Neural cell (in vitro differentiated cells): ENCODE data around the gene ATP8B4. TPM values are rescaled to one million over a fixed set of nuclear protein-coding genes. Genes with fewer than 3 reads are reported as not detected.

ENCODE experiments used
- H2AFZ ChIP-seq: fragments of 200-600, 300-800 bp; sonication (generic), shearing (Covaris generic); 2 replicates; pipeline ENCODE4 v1.6.0; 2014; ENCODE audit warnings: low read depth, mild to moderate bottlenecking, antibody characterized with exemption, low read length, moderate library complexity
- H3F3A ChIP-seq: fragments of 200-600 bp; shearing (Covaris generic); 2 replicates; pipeline ENCODE4 v1.6.1; 2016; ENCODE audit warnings: mild to moderate bottlenecking, moderate library complexity, mixed read lengths, antibody characterized with exemption, low read length; ENCODE audit not compliant: insufficient read depth, poor library complexity, severe bottlenecking
- H3K27ac ChIP-seq: fragments of 200-600, 300-800 bp; sonication (generic), shearing (Covaris generic); 2 replicates; pipeline ENCODE4 v1.5.1; 2014; ENCODE audit warnings: mild to moderate bottlenecking, low read length, moderate library complexity
- H3K27me3 ChIP-seq: fragments of 300-800, 200-600 bp; sonication (generic), shearing (Covaris generic); 2 replicates; pipeline ENCODE4 v1.6.0; 2014; ENCODE audit warnings: mild to moderate bottlenecking, low read depth, low read length, moderate library complexity; ENCODE audit not compliant: insufficient read depth
- H3K36me3 ChIP-seq: fragments of 300-800, 200-600 bp; sonication (generic), shearing (Covaris generic); 2 replicates; pipeline ENCODE4 v1.5.1; 2014; ENCODE audit warnings: mild to moderate bottlenecking, antibody characterized with exemption, low read length, moderate library complexity; ENCODE audit not compliant: insufficient read depth
- H3K4me2 ChIP-seq: fragments of 300-800, 200-600 bp; sonication (generic), shearing (Covaris generic); 2 replicates; pipeline ENCODE4 v1.6.0; 2014; ENCODE audit warnings: mild to moderate bottlenecking, low read length
- H3K4me3 ChIP-seq: fragments of 300-800, 200-600 bp; sonication (generic), shearing (Covaris generic); 2 replicates; pipeline ENCODE4 v1.5.1; 2014; ENCODE audit warnings: mild to moderate bottlenecking, low read length, moderate library complexity
- H3K79me2 ChIP-seq: fragments of 200-600 bp; shearing (Covaris generic); replicated peaks from 2 replicates; pipeline ENCODE4 v1.6.0; 2014; ENCODE audit warnings: mild to moderate bottlenecking, low read length, moderate library complexity; ENCODE audit not compliant: insufficient read depth
- H3K9ac ChIP-seq: fragments of 300-800, 200-600 bp; sonication (generic), shearing (Covaris generic); 2 replicates; pipeline ENCODE4 v1.6.1; 2016; ENCODE audit warnings: mild to moderate bottlenecking, low read length, mixed read lengths
- H3K9me2 ChIP-seq: fragments of 200-600 bp; shearing (Covaris generic); 2 replicates; pipeline ENCODE4 v1.6.1; 2016; ENCODE audit warnings: mild to moderate bottlenecking, low read length, mixed read lengths; ENCODE audit not compliant: insufficient read depth
- H3K9me3 ChIP-seq: fragments of 200-600, 300-800 bp; sonication (generic), shearing (Covaris generic); 2 replicates; pipeline ENCODE4 v1.6.1; 2016; ENCODE audit warnings: mild to moderate bottlenecking, mixed run types, low read length, moderate library complexity, mixed read lengths
- H4K20me1 ChIP-seq: fragments of 200-600 bp; shearing (Covaris generic); 2 replicates; pipeline ENCODE4 v1.6.1; 2016; ENCODE audit warnings: mild to moderate bottlenecking, mixed run types; ENCODE audit not compliant: insufficient read depth
- EP300 ChIP-seq: fragments of 450-650 bp; conservative IDR thresholded peaks from 2 replicates; pipeline ENCODE4 v1.6.1; 2014; ENCODE audit warnings: antibody characterized with exemption, mild to moderate bottlenecking, moderate library complexity; ENCODE audit not compliant: poor library complexity, severe bottlenecking
- EZH2 ChIP-seq: fragments of 200-600, 300-800 bp; shearing (Covaris generic), sonication (generic); IDR thresholded peaks from 2 replicates; pipeline ENCODE4 v1.6.1; 2014; ENCODE audit warnings: antibody characterized with exemption, low read length, borderline replicate concordance, mild to moderate bottlenecking; ENCODE audit not compliant: insufficient read depth, poor library complexity, severe bottlenecking
- MXI1 ChIP-seq: fragments of 450-650 bp; conservative IDR thresholded peaks from 2 replicates; pipeline ENCODE4 v1.6.1; 2014; ENCODE audit warnings: antibody characterized with exemption, mild to moderate bottlenecking; ENCODE audit not compliant: poor library complexity, severe bottlenecking
- POLR2AphosphoS5 ChIP-seq: IDR thresholded peaks from 2 replicates; pipeline ENCODE4 v1.6.1; 2012
- RAD21 ChIP-seq: fragments of 450-650 bp; conservative IDR thresholded peaks from 2 replicates; pipeline ENCODE4 v1.6.1; 2014; ENCODE audit warnings: antibody characterized with exemption, mild to moderate bottlenecking, moderate library complexity
- REST ChIP-seq: IDR thresholded peaks from 2 replicates; pipeline ENCODE4 v1.6.1; 2012; ENCODE audit warnings: borderline replicate concordance
- SMC3 ChIP-seq: fragments of 450-650 bp; conservative IDR thresholded peaks from 2 replicates; pipeline ENCODE4 v1.6.1; 2014; ENCODE audit warnings: antibody characterized with exemption, mild to moderate bottlenecking, moderate library complexity; ENCODE audit not compliant: poor library complexity
- TAF1 ChIP-seq: IDR thresholded peaks from 2 replicates; pipeline ENCODE4 v1.6.1; 2012; ENCODE audit warnings: low read depth
- polyA plus RNA-seq: library from polyadenylated mRNA; depleted of rRNA; stranded (reverse); fragments of >200 nt; gene quantifications from 2 replicates; pipeline ENCODE4 v1.2.3, GENCODE V29; 2014
- TF ChIP-seq, protein P1 (sequence below): fragments of 450-650 bp; IDR thresholded peaks from 2 replicates; pipeline ENCODE4 v1.5.1; 2014; ENCODE audit warnings: antibody characterized with exemption, mild to moderate bottlenecking, moderate library complexity; ENCODE audit not compliant: poor library complexity, severe bottlenecking

The ATP8B4 gene
- polyA plus RNA-seq, 1 donor from 2014 or later, result 2.9 TPM

- no peak overlapping the region for H2AFZ ChIP-seq
- no peaks in the 10 kb centered on the region for H3K79me2 ChIP-seq
- H3K4me3 ChIP-seq, result no peak overlapping the region
- no peaks in the 10 kb centered on the region for H3K36me3 ChIP-seq
- no peak overlapping the region for H3K27ac ChIP-seq
- no peaks in the 10 kb centered on the region for H3K9me3 ChIP-seq
- no peak overlapping the region for H3K9ac ChIP-seq
- H4K20me1 ChIP-seq, result no peaks in the 10 kb centered on the region
- no peaks in the 10 kb centered on the region for H3K9me2 ChIP-seq
- H3K27me3 ChIP-seq, result no peaks in the 10 kb centered on the region
- no peaks in the 10 kb centered on the region for H3F3A ChIP-seq
- H3K4me2 ChIP-seq, result no peak overlapping the region
- no peak for TF ChIP-seq POLR2AphosphoS5
- no peak for TF ChIP-seq EP300
- TF ChIP-seq, protein P1, sequence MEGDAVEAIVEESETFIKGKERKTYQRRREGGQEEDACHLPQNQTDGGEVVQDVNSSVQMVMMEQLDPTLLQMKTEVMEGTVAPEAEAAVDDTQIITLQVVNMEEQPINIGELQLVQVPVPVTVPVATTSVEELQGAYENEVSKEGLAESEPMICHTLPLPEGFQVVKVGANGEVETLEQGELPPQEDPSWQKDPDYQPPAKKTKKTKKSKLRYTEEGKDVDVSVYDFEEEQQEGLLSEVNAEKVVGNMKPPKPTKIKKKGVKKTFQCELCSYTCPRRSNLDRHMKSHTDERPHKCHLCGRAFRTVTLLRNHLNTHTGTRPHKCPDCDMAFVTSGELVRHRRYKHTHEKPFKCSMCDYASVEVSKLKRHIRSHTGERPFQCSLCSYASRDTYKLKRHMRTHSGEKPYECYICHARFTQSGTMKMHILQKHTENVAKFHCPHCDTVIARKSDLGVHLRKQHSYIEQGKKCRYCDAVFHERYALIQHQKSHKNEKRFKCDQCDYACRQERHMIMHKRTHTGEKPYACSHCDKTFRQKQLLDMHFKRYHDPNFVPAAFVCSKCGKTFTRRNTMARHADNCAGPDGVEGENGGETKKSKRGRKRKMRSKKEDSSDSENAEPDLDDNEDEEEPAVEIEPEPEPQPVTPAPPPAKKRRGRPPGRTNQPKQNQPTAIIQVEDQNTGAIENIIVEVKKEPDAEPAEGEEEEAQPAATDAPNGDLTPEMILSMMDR, result no peak
- TF ChIP-seq RAD21, result no peak
- no peak for TF ChIP-seq EZH2
- TF ChIP-seq REST, result no peak
- TF ChIP-seq SMC3, result no peak
- TF ChIP-seq TAF1, result no peak
- TF ChIP-seq MXI1, result no peak
Measured at GRCh38 chr15:49848282-49848724, 270.7 kb downstream of the ATP8B4 start.

DNA sequence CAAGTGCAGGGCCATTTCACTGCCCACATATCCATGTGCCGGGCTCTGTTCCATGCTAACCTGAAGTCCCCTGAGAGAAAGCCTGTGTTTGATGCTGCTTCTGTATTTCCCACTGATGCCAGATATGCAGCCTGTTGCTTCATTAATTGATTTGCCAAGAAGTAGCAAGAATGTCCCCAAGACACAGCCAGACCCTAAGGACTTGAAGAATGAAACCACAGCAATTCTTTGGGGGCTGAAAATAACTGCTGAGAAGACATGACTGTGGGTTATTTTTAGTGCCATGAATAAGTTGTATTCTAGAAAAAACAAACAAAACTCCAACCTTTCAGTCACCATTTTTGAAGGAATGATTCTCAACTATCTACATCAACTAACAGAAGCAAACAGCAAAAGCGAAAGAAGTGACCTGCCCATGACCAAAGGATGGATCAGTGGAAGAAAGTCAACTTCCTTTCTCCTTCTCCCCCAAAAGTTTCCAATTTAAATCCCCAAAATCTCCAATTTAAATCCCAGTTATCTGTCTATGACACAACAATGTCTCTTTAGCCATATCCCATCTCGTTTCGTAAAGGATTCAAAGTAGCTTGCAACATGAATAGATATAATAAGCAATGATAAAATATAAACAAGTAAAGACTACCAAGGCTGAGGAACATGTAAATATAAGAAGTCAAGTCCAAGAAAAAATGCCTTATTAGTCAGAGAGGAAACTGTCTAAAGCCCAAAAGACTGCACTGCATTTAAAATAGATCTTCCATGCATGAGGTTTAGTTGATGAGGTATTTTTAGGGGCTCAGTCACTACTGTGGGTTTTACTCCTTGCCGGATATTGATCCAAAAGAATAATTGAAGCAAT lies 271.4 kb downstream of the ATP8B4 start:
- Histone ChIP-seq H3K79me2 (no peaks in the 10 kb centered on the region), H3K4me2 (no peak overlapping the region), H3K9me3 (no peaks in the 10 kb centered on the region), H3K9ac (no peak overlapping the region), H3F3A (no peaks in the 10 kb centered on the region), H2AFZ (no peak overlapping the region), H3K27me3 (no peaks in the 10 kb centered on the region), H3K9me2 (no peaks in the 10 kb centered on the region), H3K36me3 (no peaks in the 10 kb centered on the region), H3K27ac (no peak overlapping the region), H4K20me1 (no peaks in the 10 kb centered on the region), H3K4me3 (no peak overlapping the region)
- TF ChIP-seq RAD21 (no peak), MXI1 (no peak), EP300 (no peak), SMC3 (no peak), POLR2AphosphoS5 (no peak), TAF1 (no peak), REST (no peak), EZH2 (no peak)
- TF ChIP-seq, protein P1, result no peak
